IPS-NIHi7 (cell line): ENCODE data around the gene EP400.

Source experiments
- DNase-seq: peaks from one replicate; pipeline ENCODE4 v3.0.0; 2012; ENCODE audit warnings: mixed read lengths; ENCODE audit errors: extremely low spot score

Gene EP400

GRCh38 chr12:131912518-131913274 lies 37.0 kb upstream of the EP400 start:
- peak; percentile 58 for DNase-seq

- DNase-seq, result no peak
Measured at GRCh38 chr12:131913666-131914065, 36.1 kb upstream of the EP400 start.

GRCh38 chr12:131914179-131914702 lies 35.5 kb upstream of the EP400 start:
- DNase-seq, result no peak

- DNase-seq, result no peak
Measured at GRCh38 chr12:131915000-131915689, 34.6 kb upstream of the EP400 start.

- DNase-seq, result no peak
Measured at GRCh38 chr12:131915823-131916222, 33.9 kb upstream of the EP400 start.

- DNase-seq, result no peak
Measured at GRCh38 chr12:131916306-131917138, 33.2 kb upstream of the EP400 start.

- DNase-seq, result no peak
Measured at GRCh38 chr12:131917139-131917710, 32.5 kb upstream of the EP400 start.

- DNase-seq, result no peak
Measured at GRCh38 chr12:131917711-131918306, 31.9 kb upstream of the EP400 start.

- no peak for DNase-seq
Measured at GRCh38 chr12:131918311-131919050, 31.3 kb upstream of the EP400 start.

GRCh38 chr12:131919051-131919347 lies 30.7 kb upstream of the EP400 start:
- no peak for DNase-seq

GRCh38 chr12:131919366-131920156 lies 30.2 kb upstream of the EP400 start:
- DNase-seq, result no peak

GRCh38 chr12:131920157-131920508 lies 29.6 kb upstream of the EP400 start:
- DNase-seq, result no peak

GRCh38 chr12:131920902-131921840 lies 28.6 kb upstream of the EP400 start:
- DNase-seq, result no peak

GRCh38 chr12:131921866-131922769 lies 27.6 kb upstream of the EP400 start:
- no peak for DNase-seq

GRCh38 chr12:131922772-131923171 lies 27.0 kb upstream of the EP400 start:
- DNase-seq, result no peak

GRCh38 chr12:131923260-131923659 lies 26.5 kb upstream of the EP400 start:
- DNase-seq, result no peak

- no peak for DNase-seq
Measured at GRCh38 chr12:131927110-131928079, 22.3 kb upstream of the EP400 start.
